K562 (cell line): Measurements from ENCODE around the gene TAL1. TPM values are rescaled to one million over a fixed set of nuclear protein-coding genes. Genes with fewer than 3 reads are reported as not detected.

Experiments
- ATAC-seq: fragments of 200-7000 bp; cut with Tn5 transposase; 3 replicates; pipeline ENCODE4 v1.9.1; 2020; ENCODE audit warnings: moderate library complexity
- BruUV-seq: library from RNA; stranded (reverse); fragments of 400-500 nt; replicated peaks from 2 replicates; lab custom pipeline; 2021; lab: Mats Ljungman, UMichigan
- CTCF ChIA-PET: fragments of 300-600 bp; formaldehyde crosslinking; extraction: SDS; loops from one replicate; lab custom pipeline; 2021; ENCODE audit warnings: low intra/inter-chr PET ratio; lab: Yijun Ruan, JAX
- POLR2A ChIA-PET: fragments of 300-600, 350-650 bp; sonication (Branson Sonifier 250); formaldehyde crosslinking; extraction: SDS; loops from one replicate; lab custom pipeline; 2021; ENCODE audit warnings: antibody characterized with exemption, inconsistent platforms; lab: Yijun Ruan, JAX
- DNase-seq, 4 experiments: peaks; one replicate each; pipeline versions ENCODE4 v3.0.0 to v3.0.0-alpha.2; 2011 to 2018; ENCODE audit warnings: low spot score in 3 of 4, mixed read lengths in 3 of 4; ENCODE audit errors: extremely low read depth in 1 of 4
- FAIRE-seq: peaks from 2 replicates; lab custom pipeline; 2011; peaks lifted over from hg19 to GRCh38; lab: Jason Lieb, UNC
- H2AFZ ChIP-seq: 2 replicates; pipeline ENCODE4 v1.6.0; 2011; ENCODE audit warnings: low read depth, low read length, control low read depth, inconsistent platforms
- H3K27ac ChIP-seq: fragments of 200-600 bp; 3 replicates; pipeline ENCODE4 v1.8.0; 2011; ENCODE audit warnings: low read depth, mild to moderate bottlenecking, control low read depth, inconsistent platforms, low read length, moderate library complexity, mixed read lengths; ENCODE audit errors: extremely low read depth
- H3K27me3 ChIP-seq, 2 experiments: fragments of 300-600 bp in 1 of 2; 2 replicates in 1 of 2; 3 replicates in 1 of 2; pipeline versions ENCODE4 v1.6.0 to v1.8.0; 2011; ENCODE audit warnings: inconsistent platforms in 2 of 2, low read length in 2 of 2, mild to moderate bottlenecking in 1 of 2, mixed read lengths in 1 of 2, moderate library complexity in 1 of 2; ENCODE audit not compliant: control insufficient read depth in 2 of 2, insufficient read depth in 2 of 2
- H3K36me3 ChIP-seq: fragments of 300-600 bp; 3 replicates; pipeline ENCODE4 v1.8.0; 2011; ENCODE audit warnings: mild to moderate bottlenecking, low read length, inconsistent platforms; ENCODE audit not compliant: control insufficient read depth, insufficient read depth
- H3K4me1 ChIP-seq, 2 experiments: fragments of 200-600 bp in 1 of 2; replicated peaks in 1 of 2; 2 replicates in 1 of 2; 3 replicates in 1 of 2; pipeline versions ENCODE4 v1.5.1 to v1.8.0; 2011; ENCODE audit warnings: inconsistent platforms in 2 of 2, low read length in 2 of 2, mild to moderate bottlenecking in 1 of 2, mixed read lengths in 1 of 2, moderate library complexity in 1 of 2; ENCODE audit not compliant: control insufficient read depth in 2 of 2, insufficient read depth in 2 of 2
- H3K4me2 ChIP-seq: 2 replicates; pipeline ENCODE4 v1.6.1; 2011; ENCODE audit warnings: low read length, control low read depth, inconsistent platforms, mixed read lengths; ENCODE audit not compliant: insufficient read depth
- H3K4me3 ChIP-seq: fragments of 200-600 bp; sonication (generic), shearing (Covaris generic); 2 replicates; pipeline ENCODE4 v1.5.1; 2016; ENCODE audit warnings: control low read depth, inconsistent platforms
- H3K79me2 ChIP-seq: fragments of 200-600 bp; 3 replicates; pipeline ENCODE4 v1.8.0; 2011; ENCODE audit warnings: low read length, inconsistent platforms; ENCODE audit not compliant: control insufficient read depth, insufficient read depth
- H3K9ac ChIP-seq, 2 experiments: 2 replicates each; pipeline versions ENCODE4 v1.6.0 to v1.6.1; 2011; ENCODE audit warnings: low read depth in 2 of 2, low read length in 2 of 2, control low read depth in 1 of 2, inconsistent platforms in 1 of 2, mild to moderate bottlenecking in 1 of 2, mixed read lengths in 1 of 2; ENCODE audit not compliant: insufficient read depth in 1 of 2
- H3K9me1 ChIP-seq: one replicate; pipeline ENCODE4 v1.6.0; 2011; ENCODE audit warnings: inconsistent platforms, mild to moderate bottlenecking, low read length, moderate library complexity; ENCODE audit not compliant: control insufficient read depth, insufficient read depth
- H3K9me3 ChIP-seq: replicated peaks from 2 replicates; pipeline ENCODE4 v1.5.1; 2011; ENCODE audit warnings: low read depth, low read length, inconsistent platforms; ENCODE audit not compliant: control insufficient read depth, insufficient read depth
- H4K20me1 ChIP-seq: replicated peaks from 2 replicates; pipeline ENCODE4 v1.6.1; 2011; ENCODE audit warnings: low read length, inconsistent platforms, mixed read lengths; ENCODE audit not compliant: control insufficient read depth, insufficient read depth
- BRF2 ChIP-seq: IDR thresholded peaks from 3 replicates; pipeline ENCODE4 v1.6.1; 2011; ENCODE audit warnings: borderline replicate concordance, mild to moderate bottlenecking; ENCODE audit not compliant: insufficient read length, insufficient read depth
- CTCFL ChIP-seq: IDR thresholded peaks from 2 replicates; pipeline ENCODE4 v1.6.1; 2011; ENCODE audit warnings: borderline replicate concordance, low read depth, mild to moderate bottlenecking, moderate library complexity, low read length; ENCODE audit not compliant: insufficient read depth, poor library complexity, severe bottlenecking
- DACH1 ChIP-seq: fragments of 450-650 bp; IDR thresholded peaks from 2 replicates; pipeline ENCODE4 v1.6.1; 2018; ENCODE audit not compliant: partially characterized antibody
- FOXM1 ChIP-seq, 2 experiments: fragments of 450-650 bp in 1 of 2; sonication (generic) in 1 of 2; formaldehyde crosslinking in 1 of 2; IDR thresholded peaks; 2 replicates each; pipeline versions ENCODE4 v1.6.1 to v1.9.0; 2017 to 2022; ENCODE audit warnings: low read depth in 2 of 2, mild to moderate bottlenecking in 2 of 2, missing genetic modification reagents in 1 of 2, moderate library complexity in 1 of 2
- GABPB2 ChIP-seq: fragments of 250-450 bp; sonication (Bioruptor Pico); conservative IDR thresholded peaks from 2 replicates; pipeline ENCODE4 v1.5.1; 2021; ENCODE audit warnings: mild to moderate bottlenecking
- LARP7 ChIP-seq: fragments of 450-650 bp; IDR thresholded peaks from 2 replicates; pipeline ENCODE4 v1.6.1; 2016
- MBD1 ChIP-seq: fragments of 250-450 bp; sonication (Bioruptor Pico); IDR thresholded peaks from 2 replicates; pipeline ENCODE4 v1.8.0; 2022; ENCODE audit warnings: inconsistent platforms
- NFE2 ChIP-seq: IDR thresholded peaks from 2 replicates; pipeline ENCODE4 v1.6.1; 2014; ENCODE audit warnings: antibody characterized with exemption, low read depth
- POLR2A ChIP-seq: fragments of 450-650 bp; conservative IDR thresholded peaks from 2 replicates; pipeline ENCODE4 v1.6.1; 2016
- RBM25 ChIP-seq: fragments of 200-400 bp; formaldehyde crosslinking; IDR thresholded peaks from 2 replicates; pipeline ENCODE4 v1.6.1; 2018; ENCODE audit warnings: low read length, low read depth, moderate library complexity; ENCODE audit not compliant: severe bottlenecking
- SMC3 ChIP-seq: conservative IDR thresholded peaks from 2 replicates; pipeline ENCODE4 v1.6.1; 2011; ENCODE audit warnings: low read depth, low read length, improper control_type of control experiment; ENCODE audit not compliant: insufficient read depth
- SNAPC5 ChIP-seq: fragments of 250-450 bp; sonication (Bioruptor Pico); IDR thresholded peaks from 2 replicates; pipeline ENCODE4 v1.8.0; 2021; ENCODE audit warnings: moderate library complexity, mild to moderate bottlenecking, inconsistent platforms
- TOE1 ChIP-seq, 2 experiments: fragments of 450-650 bp in 1 of 2; sonication (generic) in 1 of 2; formaldehyde crosslinking in 1 of 2; IDR thresholded peaks; 2 replicates each; pipeline versions ENCODE4 v1.7.1 to v1.8.0; 2016 to 2022; ENCODE audit warnings: borderline replicate concordance in 2 of 2, mild to moderate bottlenecking in 2 of 2, antibody characterized with exemption in 1 of 2, inconsistent platforms in 1 of 2, low read depth in 1 of 2, missing genetic modification reagents in 1 of 2, moderate library complexity in 1 of 2
- TRIM24 ChIP-seq, 2 experiments: fragments of 450-650 bp; IDR thresholded peaks; 2 replicates each; pipeline ENCODE4 v1.6.1; 2016
- ZNF121 ChIP-seq: sonication (generic); formaldehyde crosslinking; conservative IDR thresholded peaks from 2 replicates; pipeline ENCODE4 v1.8.0; 2022; ENCODE audit warnings: missing genetic modification reagents
- ZNF184 ChIP-seq: sonication (generic); formaldehyde crosslinking; IDR thresholded peaks from 2 replicates; pipeline ENCODE4 v1.5.0; 2020; ENCODE audit warnings: missing genetic modification reagents
- ZNF3 ChIP-seq: fragments of 250-450 bp; sonication (Bioruptor Pico); IDR thresholded peaks from 2 replicates; pipeline ENCODE4 v1.5.0; 2021; ENCODE audit warnings: mild to moderate bottlenecking, moderate library complexity
- WGBS: fragments of 100-300 bp; shearing (Covaris generic); methylation state at CpG from one replicate; pipeline ENCODE4 v1.1.6; 2016; ENCODE audit warnings: low coverage, mixed read lengths; ENCODE audit not compliant: insufficient coverage; ENCODE audit errors: missing lambda C conversion rate; 5-methylcytosine and 5-hydroxymethylcytosine counted together
- in situ Hi-C: fragments of 300-500 bp; cut with MboI; formaldehyde crosslinking; loops from 4 replicates; pipeline ENCODE4 v1.15.0; 2018; ENCODE audit warnings: inconsistent platforms, mixed read lengths
- intact Hi-C: fragments of 100-400 bp; cut with micrococcal nuclease; formaldehyde crosslinking; loops from 2 replicates; pipeline ENCODE4 v1.14.2; 2022
- polyA plus RNA-seq, 8 experiments: library from polyadenylated mRNA; depleted of rRNA in 4 of 8; stranded (reverse) in 5 of 8; unstranded in 3 of 8; fragments of >200 nt; fragmentation: Nextera tagmentation in 2 of 8; fragmentation: Illumina TruSeq in 1 of 8; extraction: Ambion mirVana in 2 of 8; extraction: Trizol in 1 of 8; gene quantifications; 2 replicates each; pipeline versions ENCODE4 v1.2.1 to v1.2.3, GENCODE V29; 2011 to 2014; ENCODE audit warnings: inconsistent platforms in 1 of 8, missing spikeins in 1 of 8
- total RNA-seq, 7 experiments: library from RNA; depleted of rRNA in 6 of 7; stranded (reverse); fragments of >200 nt in 6 of 7; fragmentation: Illumina TruSeq in 2 of 7; extraction: Trizol in 2 of 7; gene quantifications; 2 replicates each; pipeline versions ENCODE4 v1.2.1 to v1.2.3, GENCODE V29; 2011 to 2021; ENCODE audit warnings: low replicate concordance in 1 of 7

Gene TAL1
- total and polyA plus RNA-seq, 9 of the 15 experiments (the other 6 are each of a cell fraction or from before 2014, with no cell fraction given): 18.5 to 106 (median 59.7) TPM

- H3K9me1 ChIP-seq: no peaks in the 10 kb centered on the region
- H3K4me2 ChIP-seq: no peak overlapping the region
- no peaks in the 10 kb centered on the region for H3K79me2 ChIP-seq
- peaks cover 76% of the 10 kb centered on the region for H3K36me3 ChIP-seq
- 79% methylated on average over 5 of the region's 5 CpGs for WGBS
- H3K9me3 ChIP-seq: no peaks in the 10 kb centered on the region
- H3K27me3 ChIP-seq: no peaks in the 10 kb centered on the region
- BruUV-seq: no TSS peak
- ChIA-PET POLR2A (interaction anchor here (0.8 to 3.8 kb wide), 5 partner anchors 9 to 18 kb away, joined by 5 to 14 read pairs (median 8); no protein-coding TSS in a partner anchor), CTCF (no interaction called here)
- FAIRE-seq (no peak), DNase-seq (no peak), ATAC-seq (no peak)
- H3K4me1 ChIP-seq: 0 out of 5 replicates have a peak, but pooled peaks cover 0 to 2% of the 10 kb centered on the region in 2 experiments
- H3K9ac ChIP-seq: no peak overlapping the region
- in situ Hi-C loops: no loop called here
- H2AFZ ChIP-seq: no peak overlapping the region
- H3K4me3 ChIP-seq: no peak overlapping the region
- H4K20me1 ChIP-seq: no peaks in the 10 kb centered on the region
- intact Hi-C loops: no loop called here
- H3K27ac ChIP-seq: no peak overlapping the region
- TF ChIP-seq TOE1 (IDR thresholded peaks at IDR 0.05; ENCODE audit: borderline replicate concordance): no peak
- no peak for TF ChIP-seq TOE1 (CRISPR knock-in tag; IDR thresholded peaks at IDR 0.05; ENCODE audit: borderline replicate concordance, low read depth)
- TF ChIP-seq SMC3: no peak
- no peak for TF ChIP-seq SNAPC5 (CRISPR knock-in tag)
- TF ChIP-seq TRIM24 (IDR thresholded peaks at IDR 0.05): 0 out of 4 replicates have a peak, but pooled peaks of 1 of the 2 experiments have one; percentile 4
- peak; percentile 26 for TF ChIP-seq DACH1
- TF ChIP-seq ZNF184 (CRISPR knock-in tag): no peak
- TF ChIP-seq GABPB2 (CRISPR knock-in tag): no peak
- no peak for TF ChIP-seq BRF2
- TF ChIP-seq RBM25: peak; percentile 36
- TF ChIP-seq CTCFL: no peak
- peak; percentile 93 for TF ChIP-seq ZNF121
- no peak for TF ChIP-seq MBD1
- TF ChIP-seq FOXM1 (IDR thresholded peaks at IDR 0.05; ENCODE audit: low read depth): no peak
- no peak for TF ChIP-seq FOXM1 (CRISPR knock-in tag; IDR thresholded peaks at IDR 0.05; ENCODE audit: low read depth)
- no peak for TF ChIP-seq LARP7
- no peak for TF ChIP-seq NFE2
- 0 out of 2 replicates have a peak, but pooled peaks have one; percentile 8 for TF ChIP-seq POLR2A
- no peak for TF ChIP-seq ZNF3 (CRISPR knock-in tag)
These were observed 20.8 kb upstream of the TAL1 start for GRCh38 chr1:47252795-47253194.
